ENCODE results near the gene COL16A1.

The COL16A1 gene

GRCh38 chr1:31626223-31627207 is 77.3 kb downstream of the COL16A1 start:
- TF ChIP-seq CTCF (IDR thresholded peaks at IDR 0.05; ENCODE audit: extremely low read depth, insufficient read depth, missing control alignments): no peak
- in situ Hi-C loops (cut with MboI; ENCODE audit: low pct_unique_long_range_greater_than_20kb, low sequenced_read_pairs, unreplicated experiment): no loop called here
- DNase-seq (ENCODE audit: low spot score): no peak

DNA sequence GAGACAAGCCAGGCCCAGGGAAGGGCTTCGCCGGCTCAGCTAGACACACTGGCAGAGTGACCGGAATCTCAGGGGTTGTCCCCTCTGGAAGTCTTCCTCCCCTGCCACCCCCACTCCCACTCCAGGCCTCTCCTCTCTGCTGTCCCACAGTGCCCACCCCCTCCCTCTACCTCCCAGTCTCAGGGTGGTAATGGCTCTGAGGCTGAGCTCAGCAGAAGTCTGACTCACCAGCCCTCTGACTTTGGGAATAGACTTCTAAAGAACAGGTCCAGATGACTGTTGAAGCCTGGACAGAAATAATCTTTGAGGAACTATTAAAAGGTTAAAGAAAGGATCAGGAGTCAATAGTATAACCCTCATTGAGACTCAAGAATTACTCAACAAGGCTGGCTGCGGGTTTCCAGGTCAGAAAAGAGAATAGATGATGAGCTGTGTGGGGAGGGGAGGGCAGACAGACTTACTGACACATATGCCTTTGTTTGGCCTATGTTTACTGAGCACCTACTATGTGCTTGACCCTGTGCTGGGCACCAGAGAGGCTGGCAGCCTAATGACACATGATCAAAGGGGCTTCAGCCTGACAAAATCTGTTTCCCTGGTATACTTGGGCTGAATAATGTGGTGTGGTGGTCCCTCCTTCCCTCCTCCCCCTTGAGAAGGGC is 78.1 kb downstream of the COL16A1 start:
- no peak for DNase-seq (ENCODE audit: low spot score)
- in situ Hi-C loops (cut with MboI; ENCODE audit: low pct_unique_long_range_greater_than_20kb, low sequenced_read_pairs, unreplicated experiment): no loop called here
- TF ChIP-seq CTCF (IDR thresholded peaks at IDR 0.05; ENCODE audit: extremely low read depth, insufficient read depth, missing control alignments): no peak

GRCh38 chr1:31624731-31625514 is 78.9 kb downstream of the COL16A1 start:
- in situ Hi-C loops (cut with MboI; ENCODE audit: low pct_unique_long_range_greater_than_20kb, low sequenced_read_pairs, unreplicated experiment): no loop called here
- no peak for DNase-seq (ENCODE audit: low spot score)
- no peak for TF ChIP-seq CTCF (IDR thresholded peaks at IDR 0.05; ENCODE audit: extremely low read depth, insufficient read depth, missing control alignments)

GRCh38 chr1:31624309-31624708 is 79.5 kb downstream of the COL16A1 start:
- TF ChIP-seq CTCF (IDR thresholded peaks at IDR 0.05; ENCODE audit: extremely low read depth, insufficient read depth, missing control alignments): no peak
- in situ Hi-C loops (cut with MboI; ENCODE audit: low pct_unique_long_range_greater_than_20kb, low sequenced_read_pairs, unreplicated experiment): no loop called here
- DNase-seq (ENCODE audit: low spot score): no peak

GRCh38 chr1:31623365-31623764 is 80.5 kb downstream of the COL16A1 start:
- in situ Hi-C loops (cut with MboI; ENCODE audit: low pct_unique_long_range_greater_than_20kb, low sequenced_read_pairs, unreplicated experiment): no loop called here
- DNase-seq (ENCODE audit: low spot score): no peak
- TF ChIP-seq CTCF (IDR thresholded peaks at IDR 0.05; ENCODE audit: extremely low read depth, insufficient read depth, missing control alignments): no peak

Measured in GM13977 (cell line).